NAMALWA (cell line): Measurements from ENCODE around the gene MYNN.
"Not testable (repeated sequence)": the region's sequence is repeated elsewhere in the genome, so short reads cannot be mapped to it uniquely, and the experiment has no call there.

Source experiments
- DNase-seq: peaks from one replicate; pipeline ENCODE4 v3.0.0-alpha.2; 2015; ENCODE audit warnings: low spot score

The MYNN gene

DNA sequence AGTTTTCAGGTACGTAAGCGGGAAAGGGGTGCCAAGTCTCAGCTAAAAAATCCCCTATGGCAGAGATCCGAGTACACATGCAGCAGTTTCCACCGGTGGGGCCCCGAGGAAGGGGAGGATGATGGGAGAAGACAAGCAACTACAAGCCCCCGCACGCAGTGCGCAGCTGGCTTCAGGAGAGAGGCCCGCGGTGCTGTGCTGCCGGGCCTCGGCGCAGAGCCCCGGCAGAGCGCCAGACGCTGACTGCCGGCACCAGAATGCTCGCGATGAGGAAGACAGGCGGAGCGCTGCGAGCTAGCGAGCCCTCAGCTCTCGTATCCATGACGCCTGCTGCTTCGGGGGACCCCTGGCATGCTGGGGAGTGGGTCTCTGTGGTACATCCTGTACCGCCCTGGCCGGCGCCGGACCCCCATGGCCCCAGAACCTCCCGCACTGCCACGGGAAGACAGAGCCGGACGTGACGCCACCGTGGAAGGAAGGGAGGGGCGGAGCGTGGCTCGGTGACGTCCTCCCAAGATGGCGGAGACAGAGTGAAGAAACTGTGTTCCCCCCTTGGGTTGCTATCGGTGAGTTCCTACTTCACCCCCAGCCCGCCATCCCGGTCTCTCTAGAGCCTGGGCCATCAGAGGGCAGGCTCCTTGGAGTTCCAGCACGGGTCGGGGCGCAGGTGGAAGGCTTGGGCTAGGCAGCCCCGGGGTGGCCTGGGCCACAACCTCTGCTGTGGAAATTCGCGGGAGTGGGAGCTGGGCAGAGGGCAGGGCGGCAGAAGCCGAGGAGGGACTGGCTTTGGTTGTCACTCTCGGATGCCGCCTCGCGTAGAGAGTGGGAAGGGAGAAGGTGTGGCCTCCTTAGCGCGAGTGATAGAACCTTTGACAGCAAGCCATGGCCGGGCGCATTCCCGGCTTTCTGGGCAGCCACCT is at the start of gene MYNN:
Gene MYNN (plus strand): TSS at position 500 of the 920 bp plus-strand sequence. CDS start 900 bp downstream, outside the sequence.
- peak; percentile 97 for DNase-seq

- DNase-seq: not testable (repeated sequence)
Measured at GRCh38 chr3:169731857-169732256, 41.3 kb upstream of the MYNN start.

- DNase-seq: no peak
Measured at GRCh38 chr3:169739067-169739466, 34.1 kb upstream of the MYNN start.

DNA sequence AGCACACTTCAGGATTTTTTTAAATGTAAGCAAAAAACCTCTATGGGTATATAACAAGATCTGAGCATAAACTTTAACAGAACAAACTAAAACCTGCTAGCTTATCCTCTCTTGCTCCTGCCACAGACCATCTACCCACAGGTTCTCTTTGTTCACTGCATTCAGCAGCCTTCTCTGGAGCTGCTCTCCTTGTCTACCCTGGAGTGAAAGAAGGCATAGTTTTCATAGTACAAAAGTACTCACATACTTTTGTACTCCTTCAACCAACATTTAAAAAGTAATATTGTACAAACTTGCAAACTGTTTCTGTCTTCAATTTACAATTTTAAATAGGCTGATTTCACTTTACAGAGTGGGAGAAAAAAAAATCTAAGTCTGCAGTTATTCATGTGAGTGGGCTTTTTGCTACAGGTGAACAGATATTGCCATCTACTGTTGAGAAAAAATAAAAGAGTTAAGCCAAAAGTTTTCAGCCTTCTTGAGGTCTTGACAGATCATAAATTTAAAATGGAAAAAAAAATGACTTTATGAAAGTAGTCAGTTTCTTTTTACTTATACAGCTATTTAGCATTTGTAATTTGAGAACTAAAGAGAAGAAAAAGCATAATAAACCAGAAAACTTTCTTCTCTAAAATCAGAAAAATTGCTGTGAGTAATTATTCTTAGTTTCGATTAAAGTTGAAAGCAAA is 28.7 kb upstream of the MYNN start:
- peak; percentile 57 for DNase-seq

DNA sequence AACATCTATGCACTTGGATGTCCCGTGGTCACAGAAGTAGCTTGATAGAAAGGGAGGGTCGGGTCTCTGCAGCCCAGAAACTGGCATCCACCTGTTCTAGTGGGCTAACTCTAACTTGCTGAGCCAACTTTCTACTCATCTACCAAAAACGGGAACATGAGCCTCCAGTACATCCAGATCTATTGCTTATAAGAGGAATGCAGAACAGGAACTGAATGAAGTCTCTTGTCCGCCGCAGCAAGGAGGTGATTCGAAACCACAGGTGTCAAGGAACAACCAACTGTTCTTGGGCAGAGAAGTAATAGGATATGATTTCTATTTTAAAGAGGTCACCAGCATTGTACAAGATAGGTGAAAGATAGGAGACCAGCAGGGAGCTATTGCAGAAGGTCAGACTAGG is 26.3 kb upstream of the MYNN start:
- no peak for DNase-seq

DNA sequence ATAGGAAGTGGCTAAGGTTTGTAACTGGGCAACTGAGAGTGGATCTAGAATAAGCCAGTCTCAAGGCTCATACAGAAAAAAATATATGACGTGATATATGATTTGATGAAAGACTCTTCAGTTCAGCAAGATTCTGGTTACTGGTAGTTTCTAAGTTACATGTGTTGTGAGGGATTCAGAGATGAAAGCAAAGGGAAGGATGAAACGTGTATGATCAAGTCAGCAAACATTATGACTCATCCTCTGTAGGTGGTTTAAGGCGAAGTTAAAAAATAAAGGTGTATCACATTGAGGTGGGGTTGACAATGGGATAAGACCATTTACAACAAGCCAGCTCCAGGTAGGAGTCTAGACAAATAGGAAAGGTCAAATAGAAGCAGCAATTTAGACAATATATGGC is 24.5 kb upstream of the MYNN start:
- no peak for DNase-seq

DNA sequence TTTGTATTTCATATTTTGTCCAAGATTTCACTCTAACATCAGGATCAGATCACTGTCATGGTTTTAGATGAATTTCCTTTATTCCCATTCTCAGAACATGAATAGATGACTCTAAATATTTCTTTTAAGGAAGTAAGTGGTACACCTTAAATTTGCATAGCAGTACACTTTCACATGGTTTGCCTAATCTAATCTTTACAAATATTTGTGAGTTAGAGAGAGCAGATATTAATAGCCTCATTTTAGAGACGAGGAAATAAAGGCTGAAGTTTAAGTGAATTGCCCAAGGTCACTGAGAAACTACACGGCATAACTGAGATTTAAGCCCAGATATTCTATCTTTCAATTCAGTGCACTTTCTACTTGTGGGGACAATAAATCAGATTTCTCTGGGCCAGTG is 22.5 kb upstream of the MYNN start:
- DNase-seq: no peak

GRCh38 chr3:169751875-169752274 is 21.3 kb upstream of the MYNN start:
- DNase-seq: no peak

GRCh38 chr3:169754711-169755110 is 18.5 kb upstream of the MYNN start:
- DNase-seq: no peak

DNA sequence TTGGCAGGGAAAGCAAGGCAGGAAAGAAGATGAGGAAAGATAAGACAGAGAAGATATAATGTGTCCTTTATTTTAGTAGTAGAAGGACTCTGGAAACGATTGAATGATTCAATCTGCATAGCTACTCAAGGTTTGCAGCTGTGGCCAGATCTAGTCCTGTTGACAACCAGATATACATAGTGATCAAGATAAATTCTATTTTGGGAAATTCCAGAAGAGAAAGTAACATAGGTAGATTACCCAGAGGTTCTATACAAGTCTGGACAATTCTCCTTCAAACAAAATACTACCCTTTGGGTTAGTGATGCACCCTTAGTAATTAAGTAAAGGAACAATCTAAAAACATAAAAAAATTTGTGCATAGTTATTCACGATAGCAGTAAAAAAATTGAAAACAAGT is 17.7 kb upstream of the MYNN start:
- DNase-seq: no peak

GRCh38 chr3:169758359-169758994 is 14.7 kb upstream of the MYNN start:
- DNase-seq: no peak

GRCh38 chr3:169759256-169759655 is 13.9 kb upstream of the MYNN start:
- no peak for DNase-seq

DNA sequence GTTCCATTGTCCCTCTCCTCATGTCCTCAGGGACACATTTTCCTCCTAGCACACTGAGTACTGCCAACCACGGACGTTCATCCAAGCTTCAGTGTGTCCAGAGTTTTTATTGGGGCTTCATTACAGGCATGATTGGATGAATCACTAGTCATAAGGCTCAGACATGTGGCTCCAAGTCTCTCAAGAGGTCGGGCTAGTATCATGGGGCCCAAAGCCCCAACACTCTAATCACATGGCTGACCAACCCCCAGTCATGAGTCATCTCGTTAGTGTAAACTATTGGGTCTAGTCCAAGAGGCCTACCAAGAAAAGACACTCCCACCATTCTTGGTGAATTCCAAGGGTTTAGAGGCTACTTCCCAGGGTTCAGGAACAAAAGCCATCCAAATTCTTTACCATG is 12.7 kb upstream of the MYNN start:
- DNase-seq: no peak

DNA sequence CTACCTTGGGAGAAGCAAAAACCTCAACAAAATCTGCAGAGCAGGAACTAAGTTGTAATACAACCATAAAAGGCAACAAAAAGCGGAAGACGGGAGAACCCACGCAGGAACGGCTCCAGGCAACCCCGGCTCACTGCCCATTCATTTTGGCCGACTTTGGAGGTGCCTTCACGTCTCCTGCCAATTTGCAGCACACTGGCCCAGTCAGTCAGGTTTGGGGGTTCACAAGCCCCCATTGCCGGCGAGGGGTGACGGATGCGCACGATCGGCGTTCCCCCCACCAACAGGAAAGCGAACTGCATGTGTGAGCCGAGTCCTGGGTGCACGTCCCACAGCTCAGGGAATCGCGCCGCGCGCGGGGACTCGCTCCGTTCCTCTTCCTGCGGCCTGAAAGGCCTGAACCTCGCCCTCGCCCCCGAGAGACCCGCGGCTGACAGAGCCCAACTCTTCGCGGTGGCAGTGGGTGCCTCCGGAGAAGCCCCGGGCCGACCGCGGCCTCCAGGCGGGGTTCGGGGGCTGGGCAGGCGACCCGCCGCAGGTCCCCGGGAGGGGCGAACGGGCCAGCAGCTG is 8.8 kb upstream of the MYNN start:
- peak; percentile 65 for DNase-seq

DNA sequence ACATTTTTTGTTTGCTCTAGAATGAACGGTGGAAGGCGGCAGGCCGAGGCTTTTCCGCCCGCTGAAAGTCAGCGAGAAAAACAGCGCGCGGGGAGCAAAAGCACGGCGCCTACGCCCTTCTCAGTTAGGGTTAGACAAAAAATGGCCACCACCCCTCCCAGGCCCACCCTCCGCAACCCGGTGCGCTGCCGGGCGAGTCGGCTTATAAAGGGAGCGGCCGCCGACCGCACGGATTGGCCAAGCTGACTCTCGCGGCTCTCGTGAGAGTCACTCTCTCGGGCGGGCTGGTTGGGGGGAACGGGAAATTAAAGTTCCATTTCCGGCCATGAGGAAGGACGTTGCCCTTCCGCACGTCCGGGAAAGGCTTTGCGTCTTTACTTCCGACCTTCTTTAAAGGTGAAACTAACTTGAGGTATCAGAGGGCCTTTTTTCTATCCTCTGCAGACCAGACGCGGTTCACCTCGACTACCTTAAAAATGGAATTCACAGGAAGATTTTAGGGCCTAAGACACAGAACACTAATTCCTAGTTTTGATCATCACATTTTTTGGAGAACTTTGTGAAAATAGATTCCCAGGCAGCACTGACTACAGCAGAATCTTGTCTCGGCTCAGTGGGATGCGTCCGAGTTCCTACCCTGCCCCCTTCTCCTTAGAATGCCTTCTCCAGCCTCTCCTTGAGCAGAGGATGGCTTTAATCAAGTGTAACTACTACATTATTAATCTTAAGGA is 8.1 kb upstream of the MYNN start, which contains the start of gene TERC:
Gene TERC (minus strand): TSS at position 179 of the 731 bp plus-strand sequence.
- DNase-seq: peak; percentile 94

- DNase-seq: no peak
Measured at GRCh38 chr3:169769287-169770181, 3.7 kb upstream of the MYNN start, which contains the start of gene ACTRT3. TSS of gene ACTRT3 (minus strand) at chr3:169769561. CDS start at chr3:169769520, 41 bp downstream.

- DNase-seq: peak; percentile 95
Measured at GRCh38 chr3:169771497-169772304, 1.5 kb upstream of the MYNN start.

GRCh38 chr3:169772305-169772896 is 795 bp upstream of the MYNN start:
- peak; percentile 90 for DNase-seq

DNA sequence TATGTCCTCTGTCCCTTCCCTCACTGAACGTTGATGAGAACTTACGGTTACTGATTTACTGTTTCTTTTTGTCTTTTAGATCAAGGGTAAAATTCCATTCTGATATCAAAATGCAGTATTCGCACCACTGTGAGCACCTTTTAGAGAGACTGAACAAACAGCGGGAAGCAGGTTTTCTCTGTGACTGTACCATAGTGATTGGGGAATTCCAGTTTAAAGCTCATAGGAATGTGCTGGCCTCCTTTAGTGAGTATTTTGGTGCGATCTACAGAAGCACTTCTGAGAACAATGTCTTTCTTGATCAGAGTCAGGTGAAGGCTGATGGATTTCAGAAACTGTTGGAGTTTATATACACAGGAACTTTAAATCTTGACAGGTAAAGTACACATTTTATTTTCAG is 990 bp downstream of the MYNN start:
- no peak for DNase-seq
